Fibroblast of the aortic adventitia (primary cell): ENCODE data around the gene PLA2G4B. TPM values are rescaled to one million over a fixed set of nuclear protein-coding genes. Genes with fewer than 3 reads are reported as not detected.

ENCODE experiments used
- DNase-seq: peaks from one replicate; pipeline ENCODE4 v3.0.0-alpha.2; 2010; ENCODE audit warnings: low read depth
- H3K4me3 ChIP-seq: 2 replicates; pipeline ENCODE4 v1.5.1; 2011; ENCODE audit warnings: low read depth, mild to moderate bottlenecking, control low read depth, low read length, moderate library complexity
- CTCF ChIP-seq: IDR thresholded peaks from 2 replicates; pipeline ENCODE4 v1.5.1; 2011; ENCODE audit warnings: mild to moderate bottlenecking, low read length, control low read depth, inconsistent platforms; ENCODE audit not compliant: insufficient read depth
- total RNA-seq: library from RNA; depleted of rRNA; stranded (reverse); fragments of >200 nt; gene quantifications from 2 replicates; pipeline ENCODE4 v1.2.3, GENCODE V29; 2012; ENCODE audit warnings: low replicate concordance

Gene PLA2G4B
- total RNA-seq, 1 donor: 0.54 TPM

DNA sequence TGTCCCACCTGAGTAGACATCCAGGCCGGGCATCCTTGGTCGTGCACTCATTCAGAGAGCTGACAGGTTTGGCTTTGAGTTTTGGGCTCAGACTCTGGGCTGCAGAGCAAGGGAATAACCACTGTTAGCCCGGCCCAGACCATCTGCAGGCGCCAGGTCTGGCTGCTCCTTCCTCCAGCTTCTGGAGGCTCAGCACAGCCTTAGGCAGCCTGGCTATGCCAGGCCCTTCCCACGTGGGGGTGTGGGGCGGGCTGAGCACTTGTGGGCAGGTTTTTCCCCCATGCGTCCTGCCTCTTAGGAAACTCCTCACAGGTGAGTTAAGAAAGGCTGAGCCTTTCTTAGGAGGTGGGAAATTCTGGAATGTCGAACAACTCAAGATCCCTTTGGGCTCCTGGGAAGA is 11.2 kb downstream of the PLA2G4B start:
- DNase-seq: no peak
- no peak overlapping the region for H3K4me3 ChIP-seq
- no peak for TF ChIP-seq CTCF

- no peak overlapping the region for H3K4me3 ChIP-seq
- TF ChIP-seq CTCF: no peak
- no peak for DNase-seq
Observed at GRCh38 chr15:41850482-41851166, 12.0 kb downstream of the PLA2G4B start.

GRCh38 chr15:41851167-41851523 is 12.5 kb downstream of the PLA2G4B start:
- DNase-seq: no peak

DNA sequence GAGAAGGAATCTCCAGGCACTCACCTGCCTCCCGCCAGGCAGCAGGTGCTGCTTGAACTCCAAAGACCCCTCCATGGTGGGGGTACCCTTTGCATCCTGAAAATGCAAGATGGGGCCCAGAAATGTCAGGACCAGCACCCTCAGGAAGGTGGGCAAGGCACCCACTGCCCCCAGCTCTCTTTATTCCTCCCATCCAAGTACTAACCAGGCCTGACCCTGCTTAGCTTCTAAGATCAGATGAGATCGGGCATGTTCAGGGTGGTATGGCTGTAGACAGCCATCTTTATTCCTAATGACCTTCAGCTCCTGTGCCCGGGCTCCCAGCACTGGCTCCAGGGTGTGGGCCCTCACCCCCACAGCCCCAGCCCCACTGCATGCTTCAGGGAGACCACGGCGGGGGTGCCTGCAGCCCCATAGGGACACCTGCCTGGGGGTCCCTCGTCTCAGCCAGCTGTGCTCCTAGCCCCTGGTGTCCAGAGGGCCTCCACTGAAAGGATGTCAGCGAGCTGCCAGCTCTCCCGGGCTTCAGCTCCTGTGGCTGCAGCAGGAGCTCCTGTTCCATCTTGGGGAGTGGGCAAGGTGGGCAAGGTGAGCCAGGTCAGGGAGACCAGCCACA is 13.2 kb downstream of the PLA2G4B start:
- TF ChIP-seq CTCF: no peak

More at GRCh38 chr15:41851167-41851523, 12.5 kb downstream of the PLA2G4B start:
- TF ChIP-seq CTCF: no peak
- no peak overlapping the region for H3K4me3 ChIP-seq

GRCh38 chr15:41852736-41853590 is 14.3 kb downstream of the PLA2G4B start:
- no peak overlapping the region for H3K4me3 ChIP-seq
- no peak for TF ChIP-seq CTCF
- DNase-seq: no peak

More for the DNA sequence above, 13.2 kb downstream of the PLA2G4B start:
- no peak overlapping the region for H3K4me3 ChIP-seq
- no peak for DNase-seq

GRCh38 chr15:41853831-41854230 is 15.2 kb downstream of the PLA2G4B start:
- TF ChIP-seq CTCF: no peak
- no peak overlapping the region for H3K4me3 ChIP-seq
- no peak for DNase-seq
